Measurements from ENCODE around the gene ZP1.

ZP1 gene

DNA sequence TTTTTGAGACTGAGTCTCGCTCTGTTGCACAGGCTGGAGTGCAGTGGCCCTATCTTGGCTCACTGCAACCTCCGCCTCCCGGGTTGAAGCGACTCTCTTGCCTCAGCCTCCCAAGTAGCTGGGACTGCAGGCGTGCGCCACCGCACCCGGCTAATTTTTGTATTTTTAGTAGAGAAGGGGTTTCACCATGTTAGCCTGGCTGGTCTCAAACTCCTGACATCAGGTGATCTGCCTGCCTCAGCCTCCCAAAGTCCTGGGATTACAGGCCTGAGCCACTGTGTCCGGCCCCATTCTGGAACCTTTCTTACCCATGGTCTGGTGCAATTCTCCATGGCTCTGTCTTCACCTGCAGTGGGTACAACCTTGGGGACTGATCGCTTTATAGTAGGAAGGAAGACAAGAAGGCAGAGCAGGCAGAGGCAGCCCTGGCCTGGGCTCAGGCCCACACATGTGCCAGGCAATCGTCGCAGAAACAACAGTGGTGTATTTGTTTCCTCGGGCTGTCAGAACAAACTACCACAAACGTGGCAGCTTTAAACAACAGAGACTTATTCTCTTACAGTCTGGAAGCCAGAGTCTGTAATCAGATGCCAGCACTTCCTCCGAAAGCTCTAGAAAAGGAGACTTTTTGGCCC, 7.6 kb upstream of the ZP1 start:
- no peak for DNase-seq (ENCODE audit: low read depth)

DNA sequence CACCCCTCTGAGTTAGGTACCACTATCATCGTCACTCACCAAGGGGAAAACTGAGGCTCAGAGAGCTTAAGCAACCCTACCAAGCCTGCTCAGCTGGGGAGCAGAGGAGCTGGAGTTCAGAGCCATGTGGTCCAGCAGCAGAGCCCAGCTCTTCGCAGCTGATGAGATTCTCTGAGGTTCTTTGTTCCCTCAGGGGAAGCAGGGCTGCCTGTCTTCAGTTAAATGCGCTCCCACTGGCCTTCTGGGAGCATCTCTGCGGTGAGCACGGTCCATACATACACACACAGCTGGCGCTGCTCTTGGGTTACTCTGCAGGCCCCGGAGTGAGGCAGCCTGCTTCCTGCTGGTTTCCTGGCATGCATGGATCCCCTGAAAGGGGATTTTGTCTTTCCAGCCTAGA, 6.4 kb upstream of the ZP1 start:
- DNase-seq (ENCODE audit: low read depth), result no peak

DNA sequence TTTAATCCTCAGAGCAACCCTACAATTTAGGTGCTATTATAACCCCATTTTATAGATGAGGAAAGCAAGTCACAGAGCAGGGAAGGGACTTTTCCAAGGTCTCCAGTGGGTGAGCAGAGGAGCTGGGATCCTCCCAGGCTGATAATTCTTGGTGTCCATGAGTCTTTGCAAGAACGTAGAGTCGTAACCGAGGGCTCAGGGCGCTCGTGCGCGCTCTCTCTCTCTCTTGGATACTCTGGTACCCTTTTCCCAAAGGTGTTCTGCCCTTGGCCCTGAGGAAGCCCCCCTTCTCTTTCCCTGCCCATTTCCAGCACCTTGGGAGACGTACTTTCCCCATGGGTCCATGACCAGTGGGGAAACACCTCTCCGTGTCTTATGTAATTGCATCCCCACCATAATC, 5.2 kb upstream of the ZP1 start:
- no peak for DNase-seq (ENCODE audit: low read depth)

DNA sequence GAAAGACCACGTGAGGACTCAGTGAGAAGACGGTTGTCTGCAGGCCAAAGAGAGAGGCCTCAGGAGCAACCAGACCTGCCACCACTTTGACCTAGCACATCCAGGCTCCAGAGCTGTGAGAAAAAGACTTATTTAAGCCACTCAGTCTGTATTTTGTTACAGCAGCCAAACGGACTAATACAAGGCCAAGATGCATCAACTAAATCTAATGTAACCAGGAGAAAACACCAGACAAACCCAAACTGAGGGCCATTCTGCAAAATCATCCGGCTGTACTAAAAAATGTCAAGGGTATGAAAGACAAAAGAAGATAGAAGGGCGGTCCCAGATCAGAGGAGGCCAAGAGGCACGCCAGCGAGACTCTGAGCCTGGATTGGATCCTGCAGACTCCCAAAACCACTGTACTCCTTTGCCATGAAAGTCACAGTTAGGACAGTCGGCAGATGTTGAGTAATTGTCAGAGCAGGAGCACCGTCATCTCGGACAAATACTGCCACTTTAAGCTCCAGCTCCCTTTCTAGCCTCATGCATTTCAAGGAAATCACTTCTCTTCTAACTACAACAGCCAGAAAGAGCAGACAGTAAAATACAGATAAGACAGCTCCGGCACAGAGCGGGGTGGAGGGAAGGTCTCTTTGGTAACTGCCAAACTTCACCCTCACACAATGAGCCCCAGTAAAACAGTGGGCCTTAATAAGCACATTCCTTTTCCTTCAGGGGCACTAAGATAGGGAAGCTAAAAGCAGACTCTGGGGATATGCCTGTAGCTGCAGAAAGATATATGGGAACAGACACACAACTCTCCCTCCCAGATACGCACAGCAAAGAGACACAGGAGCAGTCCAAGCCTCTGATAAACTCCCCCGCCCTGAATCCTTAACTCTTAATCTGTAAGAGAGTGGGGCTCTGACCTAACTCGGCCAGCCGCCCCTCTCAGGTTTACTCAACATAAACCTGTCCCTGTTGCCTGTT, 3.5 kb upstream of the ZP1 start:
- no peak for DNase-seq (ENCODE audit: low read depth)

- DNase-seq (ENCODE audit: low read depth), result no peak
Observed at GRCh38 chr11:60864856-60865513, 2.4 kb upstream of the ZP1 start.

- DNase-seq (ENCODE audit: low read depth), result no peak
Observed at GRCh38 chr11:60867871-60868681, 734 bp downstream of the ZP1 start.

GRCh38 chr11:60868682-60869450, 1.5 kb downstream of the ZP1 start:
- no peak for DNase-seq (ENCODE audit: low read depth)

- no peak for DNase-seq (ENCODE audit: low read depth)
Observed at GRCh38 chr11:60869451-60869825, 2.1 kb downstream of the ZP1 start.

DNA sequence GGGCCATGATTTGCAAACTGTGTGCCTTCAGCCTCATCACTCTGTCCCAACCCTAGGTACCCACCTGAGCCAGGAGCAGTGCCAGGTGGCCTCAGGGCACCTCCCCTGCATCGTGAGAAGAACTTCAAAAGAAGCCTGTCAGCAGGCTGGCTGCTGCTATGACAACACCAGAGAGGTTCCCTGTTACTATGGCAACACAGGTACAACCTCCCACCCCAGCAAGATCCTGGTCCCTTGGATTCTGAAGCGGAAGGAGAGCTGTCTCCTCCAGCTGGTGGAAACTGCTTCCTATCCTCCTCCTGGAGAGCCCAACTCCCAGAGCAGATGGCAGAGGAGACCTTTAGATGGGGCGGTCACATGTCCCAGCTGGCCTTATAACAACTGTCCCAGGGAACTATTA, 2.9 kb downstream of the ZP1 start:
- DNase-seq (ENCODE audit: low read depth), result no peak

DNA sequence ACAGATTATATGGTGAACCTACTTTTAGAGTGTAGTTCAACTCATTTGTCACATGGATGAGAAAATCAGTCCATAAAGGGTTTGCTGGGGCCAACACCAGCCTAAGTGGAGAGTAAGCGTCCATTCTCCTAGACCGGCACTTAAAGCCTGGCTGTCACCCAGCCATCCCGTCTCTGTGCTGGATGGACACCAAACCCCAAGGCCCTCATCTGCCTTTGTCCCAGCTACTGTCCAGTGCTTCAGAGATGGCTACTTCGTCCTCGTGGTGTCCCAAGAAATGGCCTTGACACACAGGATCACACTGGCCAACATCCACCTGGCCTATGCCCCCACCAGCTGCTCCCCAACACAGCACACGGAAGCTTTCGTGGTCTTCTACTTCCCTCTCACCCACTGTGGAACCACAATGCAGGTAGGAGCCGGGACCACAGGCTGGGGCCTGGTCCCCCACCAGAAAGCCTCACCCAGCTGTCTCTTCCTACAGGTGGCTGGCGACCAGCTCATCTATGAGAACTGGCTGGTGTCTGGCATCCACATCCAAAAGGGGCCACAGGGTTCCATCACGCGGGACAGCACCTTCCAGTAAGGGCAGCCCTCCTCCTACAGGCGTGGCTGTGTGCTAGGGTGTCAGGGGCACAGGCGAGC, 3.5 kb downstream of the ZP1 start:
- no peak for DNase-seq (ENCODE audit: low read depth)

- DNase-seq (ENCODE audit: low read depth), result peak; percentile 34
Observed at GRCh38 chr11:60871378-60872061, 4.2 kb downstream of the ZP1 start.

- peak; percentile 65 for DNase-seq (ENCODE audit: low read depth)
Observed at GRCh38 chr11:60872124-60872960, 5.0 kb downstream of the ZP1 start.

GRCh38 chr11:60872961-60873524, 5.7 kb downstream of the ZP1 start:
- peak; percentile 97 for DNase-seq (ENCODE audit: low read depth)

DNA sequence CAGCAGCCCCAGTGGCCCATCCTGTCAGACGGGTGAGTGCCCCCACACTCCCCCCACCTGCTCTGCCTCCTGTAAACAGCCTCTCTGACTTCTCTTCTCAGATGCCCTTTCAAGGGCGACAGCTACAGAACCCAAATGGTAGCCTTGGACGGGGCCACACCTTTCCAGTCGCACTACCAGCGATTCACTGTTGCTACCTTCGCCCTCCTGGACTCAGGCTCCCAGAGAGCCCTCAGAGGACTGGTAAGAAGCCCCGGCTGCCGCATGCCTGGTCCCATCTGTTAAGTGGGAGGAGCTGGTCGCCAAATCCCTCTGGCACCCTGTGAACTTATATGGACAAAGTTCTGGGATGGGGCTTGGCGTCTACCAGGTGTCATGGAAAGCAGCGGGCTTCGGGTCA, 6.2 kb downstream of the ZP1 start:
- DNase-seq (ENCODE audit: low read depth), result no peak

DNA sequence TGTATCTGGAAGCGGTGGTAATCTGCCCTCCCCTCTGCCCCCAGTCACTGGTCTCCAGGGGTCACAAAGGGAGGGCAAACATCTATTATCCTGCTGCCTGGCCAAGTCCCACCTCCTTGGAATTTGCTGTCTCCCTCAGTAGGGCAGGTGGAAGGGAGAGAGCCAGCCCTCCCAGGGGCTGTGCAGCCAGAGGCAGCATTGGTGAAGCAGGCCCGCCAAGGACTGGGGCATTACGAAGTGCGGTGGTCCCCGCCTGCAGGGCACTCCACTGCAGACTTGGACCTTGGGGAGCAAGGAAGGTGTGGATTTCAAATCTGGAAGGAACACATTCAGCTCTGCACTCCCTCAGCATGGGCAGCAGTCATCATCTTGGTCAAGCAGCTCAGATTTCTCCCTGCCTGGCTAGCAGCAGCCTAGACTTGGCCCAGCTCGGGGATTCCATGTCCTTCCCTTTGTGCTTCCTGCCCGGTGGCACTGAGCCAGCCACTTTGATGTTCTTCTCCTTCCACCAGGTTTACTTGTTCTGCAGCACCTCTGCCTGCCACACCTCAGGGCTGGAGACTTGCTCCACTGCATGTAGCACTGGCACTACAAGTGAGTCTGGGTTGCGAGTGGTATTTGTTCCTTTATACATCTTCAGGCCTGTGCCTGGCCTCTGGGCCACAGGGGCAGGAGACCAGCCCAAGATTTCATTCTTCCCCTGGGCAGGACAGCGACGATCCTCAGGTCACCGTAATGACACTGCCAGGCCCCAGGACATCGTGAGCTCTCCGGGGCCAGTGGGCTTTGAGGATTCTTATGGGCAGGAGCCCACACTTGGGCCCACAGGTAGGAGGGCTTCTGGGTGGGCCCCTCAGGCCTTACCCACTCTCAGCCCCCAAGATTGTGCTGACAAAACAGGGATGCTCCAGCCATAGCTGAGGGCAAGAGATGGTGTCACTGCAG, 7.4 kb downstream of the ZP1 start:
- no peak for DNase-seq (ENCODE audit: low read depth)

DNA sequence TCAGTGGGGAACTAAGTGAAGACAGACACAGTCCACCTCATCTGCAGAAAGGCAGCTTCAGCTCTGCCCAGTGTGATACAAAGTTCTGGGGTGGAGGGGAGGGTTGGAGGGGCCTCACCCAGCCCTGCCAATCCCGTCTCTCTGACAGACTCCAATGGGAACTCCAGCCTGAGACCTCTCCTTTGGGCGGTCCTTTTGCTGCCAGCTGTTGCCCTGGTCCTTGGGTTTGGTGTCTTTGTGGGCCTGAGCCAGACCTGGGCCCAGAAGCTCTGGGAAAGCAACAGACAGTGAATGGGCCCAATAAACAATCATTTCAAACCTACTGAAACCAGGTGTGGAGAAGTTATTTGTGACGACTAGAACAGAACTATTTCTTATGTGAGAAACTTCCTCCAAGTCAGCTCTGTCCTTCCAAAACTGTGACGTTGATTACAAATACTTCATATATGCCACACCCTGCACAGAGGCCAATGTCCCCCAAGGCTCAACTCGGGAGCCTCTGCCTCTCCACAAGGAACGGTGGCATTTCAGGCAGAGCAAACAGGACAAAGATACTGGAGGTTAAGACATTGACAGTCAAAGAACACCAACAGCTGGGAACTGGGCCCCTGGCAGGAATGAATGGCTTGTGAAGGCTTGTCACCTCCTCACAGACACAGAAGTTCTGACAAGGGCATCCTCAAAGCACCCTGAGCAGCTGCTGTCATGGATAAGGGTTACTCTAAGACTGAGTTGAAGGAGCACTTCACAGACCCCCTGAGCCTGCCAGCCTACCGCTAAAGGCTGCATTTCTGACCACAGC, 8.2 kb downstream of the ZP1 start:
- no peak for DNase-seq (ENCODE audit: low read depth)

GRCh38 chr11:60876168-60876485, 8.8 kb downstream of the ZP1 start:
- DNase-seq (ENCODE audit: low read depth), result no peak

All from ELR (cell line).